Prostate gland (tissue), 2 donors: ENCODE results near the gene ANP32B.

ENCODE experiments used
- POLR2A ChIP-seq: fragments of 450-650 bp; IDR thresholded peaks from one replicate; pipeline ENCODE4 v1.6.1; 2016; ENCODE audit warnings: antibody characterized with exemption, mild to moderate bottlenecking
- TF ChIP-seq, protein P1 (sequence below), 4 experiments: fragments of 200-600 bp in 2 of 4; fragments of 450-650 bp in 2 of 4; sonication (generic) in 2 of 4; IDR thresholded peaks; 1 replicate in 3 of 4; 2 replicates in 1 of 4; pipeline ENCODE4 v1.5.1; 2016 to 2019; ENCODE audit warnings: antibody characterized with exemption in 4 of 4, mild to moderate bottlenecking in 2 of 4, moderate library complexity in 2 of 4

GRCh38 chr9:98016137-98016680 lies 33.1 kb downstream of the ANP32B start:
- TF ChIP-seq, protein P1, sequence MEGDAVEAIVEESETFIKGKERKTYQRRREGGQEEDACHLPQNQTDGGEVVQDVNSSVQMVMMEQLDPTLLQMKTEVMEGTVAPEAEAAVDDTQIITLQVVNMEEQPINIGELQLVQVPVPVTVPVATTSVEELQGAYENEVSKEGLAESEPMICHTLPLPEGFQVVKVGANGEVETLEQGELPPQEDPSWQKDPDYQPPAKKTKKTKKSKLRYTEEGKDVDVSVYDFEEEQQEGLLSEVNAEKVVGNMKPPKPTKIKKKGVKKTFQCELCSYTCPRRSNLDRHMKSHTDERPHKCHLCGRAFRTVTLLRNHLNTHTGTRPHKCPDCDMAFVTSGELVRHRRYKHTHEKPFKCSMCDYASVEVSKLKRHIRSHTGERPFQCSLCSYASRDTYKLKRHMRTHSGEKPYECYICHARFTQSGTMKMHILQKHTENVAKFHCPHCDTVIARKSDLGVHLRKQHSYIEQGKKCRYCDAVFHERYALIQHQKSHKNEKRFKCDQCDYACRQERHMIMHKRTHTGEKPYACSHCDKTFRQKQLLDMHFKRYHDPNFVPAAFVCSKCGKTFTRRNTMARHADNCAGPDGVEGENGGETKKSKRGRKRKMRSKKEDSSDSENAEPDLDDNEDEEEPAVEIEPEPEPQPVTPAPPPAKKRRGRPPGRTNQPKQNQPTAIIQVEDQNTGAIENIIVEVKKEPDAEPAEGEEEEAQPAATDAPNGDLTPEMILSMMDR (IDR thresholded peaks at IDR 0.05), result no peak
- TF ChIP-seq POLR2A, result no peak
